ENCODE results near the gene C19orf73.
"Not testable (repeated sequence)": the region's sequence is repeated elsewhere in the genome, so short reads cannot be mapped to it uniquely, and the experiment has no call there.

C19orf73 gene

GRCh38 chr19:49091391-49092038 lies 27.4 kb downstream of the C19orf73 start:
- H3K9ac ChIP-seq = 0 out of 22 replicates have a peak overlapping the region, but pooled peaks of 2 of the 11 experiments have one; percentile 14 to 31
- no peaks in the 10 kb centered on the region for H3K9me3 ChIP-seq (replicated peaks in 1 of 11)
- no peak overlapping the region for H3K4me3 ChIP-seq
- no peak overlapping the region for H3K4me2 ChIP-seq
- H3K4me1 ChIP-seq = peaks cover 13 to 34% (median 23%) of the 10 kb centered on the region in 10 experiments
- no peaks in the 10 kb centered on the region for H3K27me3 ChIP-seq
- TF ChIP-seq Cebpa-rat (IDR thresholded peaks at IDR 0.05) = no peak
- H3K27ac ChIP-seq = no peak overlapping the region
- H4K20me1 ChIP-seq = peaks cover 98 to 100% (median 100%) of the 10 kb centered on the region in 11 experiments
- peaks cover 86 to 100% (median 100%) of the 10 kb centered on the region in 11 experiments for H3K36me3 ChIP-seq

GRCh38 chr19:49086296-49086695 lies 32.6 kb downstream of the C19orf73 start:
- Histone ChIP-seq H4K20me1 (peaks cover 55 to 60% (median 58%) of the 10 kb centered on the region in 11 experiments), H3K27ac (peak overlapping the region; percentile 82 to 97 (median 94); a peak in 21 of 22 replicates), H3K9me3 (replicated peaks in 1 of 11) (peaks cover 0 to 8% (median 0%) of the 10 kb centered on the region in 11 experiments; a peak in 2 of 22 replicates), H3K9ac (peak overlapping the region; percentile 90 to 98 (median 95)), H3K4me3 (peak overlapping the region; percentile 73 to 95 (median 82)), H3K36me3 (peaks cover 34 to 53% (median 51%) of the 10 kb centered on the region in 11 experiments), H3K27me3 (no peaks in the 10 kb centered on the region), H3K4me1 (peaks cover 22 to 38% (median 31%) of the 10 kb centered on the region in 10 experiments), H3K4me2 (peak overlapping the region; percentile 89 to 99 (median 97))
- TF ChIP-seq Cebpa-rat (IDR thresholded peaks at IDR 0.05) = no peak

DNA sequence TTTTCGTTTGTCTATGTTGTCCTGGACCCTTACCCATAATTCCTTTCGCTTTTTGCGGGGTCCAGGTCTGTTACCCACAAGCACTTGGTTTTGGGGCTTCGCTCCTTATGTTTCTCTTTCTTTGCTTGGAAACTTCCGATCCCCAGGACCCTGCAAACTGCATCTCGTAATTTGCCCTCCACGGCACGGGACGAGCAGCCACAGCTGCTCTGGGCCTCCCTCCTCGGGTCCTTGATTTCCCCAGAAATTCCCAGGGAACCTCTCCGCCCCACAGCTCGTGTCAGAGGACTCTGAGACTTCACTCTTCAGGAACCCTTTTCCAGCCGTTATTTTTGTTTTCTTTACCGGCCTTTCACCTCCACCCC lies 33.1 kb downstream of the C19orf73 start:
- peaks cover 50 to 55% (median 53%) of the 10 kb centered on the region in 11 experiments for H4K20me1 ChIP-seq

GRCh38 chr19:49085020-49085867 lies 33.7 kb downstream of the C19orf73 start, which contains the start of gene SNRNP70:
Gene SNRNP70 (plus strand): TSS chr19:49085451. CDS start chr19:49086415, 964 bp downstream.
- peak within 1 kb of the TSS; percentile 89 to 99 (median 97) for H3K4me2 ChIP-seq
- H4K20me1 ChIP-seq = peaks cover 44 to 49% (median 47%) of the 10 kb centered on the region in 11 experiments
- peak within 1 kb of the TSS; percentile 73 to 95 (median 82) for H3K4me3 ChIP-seq
- no peaks in the 10 kb centered on the region for H3K27me3 ChIP-seq
- H3K9me3 ChIP-seq (replicated peaks in 1 of 11) = peaks cover 0 to 8% (median 0%) of the 10 kb centered on the region in 11 experiments; a peak in 2 of 22 replicates
- H3K27ac ChIP-seq = peak within 1 kb of the TSS; percentile 82 to 97 (median 94)
- peak within 1 kb of the TSS; percentile 90 to 98 (median 95) for H3K9ac ChIP-seq
- H3K4me1 ChIP-seq = peaks cover 22 to 38% (median 31%) of the 10 kb centered on the region in 10 experiments
- TF ChIP-seq Cebpa-rat (IDR thresholded peaks at IDR 0.05) = no peak
- peaks cover 23 to 42% (median 40%) of the 10 kb centered on the region in 11 experiments for H3K36me3 ChIP-seq

More for the DNA sequence above, 33.1 kb downstream of the C19orf73 start:
- peaks cover 22 to 38% (median 31%) of the 10 kb centered on the region in 10 experiments for H3K4me1 ChIP-seq
- peaks cover 0 to 8% (median 0%) of the 10 kb centered on the region in 11 experiments; a peak in 2 of 22 replicates for H3K9me3 ChIP-seq (replicated peaks in 1 of 11)
- peak overlapping the region; percentile 82 to 97 (median 94) for H3K27ac ChIP-seq
- no peak for TF ChIP-seq Cebpa-rat (IDR thresholded peaks at IDR 0.05)
- H3K4me2 ChIP-seq = peak overlapping the region; percentile 89 to 99 (median 97)
- H3K4me3 ChIP-seq = peak overlapping the region; percentile 73 to 95 (median 82)
- peaks cover 29 to 49% (median 46%) of the 10 kb centered on the region in 11 experiments for H3K36me3 ChIP-seq
- peak overlapping the region; percentile 90 to 98 (median 95) for H3K9ac ChIP-seq
- H3K27me3 ChIP-seq = no peaks in the 10 kb centered on the region

- no peaks in the 10 kb centered on the region for H3K27me3 ChIP-seq
- H3K9me3 ChIP-seq (replicated peaks in 1 of 11) = peaks cover 0 to 8% (median 0%) of the 10 kb centered on the region in 11 experiments; a peak in 2 of 22 replicates
- H3K4me3 ChIP-seq = peak overlapping the region; percentile 73 to 95 (median 82); a peak in 17 of 20 replicates
- H4K20me1 ChIP-seq = peaks cover 36 to 41% (median 39%) of the 10 kb centered on the region in 11 experiments
- peaks cover 22 to 38% (median 31%) of the 10 kb centered on the region in 10 experiments for H3K4me1 ChIP-seq
- peak overlapping the region; percentile 90 to 98 (median 95) for H3K9ac ChIP-seq
- H3K4me2 ChIP-seq = peak overlapping the region; percentile 58 to 89 (median 82)
- peaks cover 16 to 34% (median 32%) of the 10 kb centered on the region in 11 experiments for H3K36me3 ChIP-seq
- H3K27ac ChIP-seq = peak overlapping the region; percentile 82 to 97 (median 94)
- TF ChIP-seq Cebpa-rat (IDR thresholded peaks at IDR 0.05) = no peak
Observed at GRCh38 chr19:49084206-49085019, 34.5 kb downstream of the C19orf73 start.

DNA sequence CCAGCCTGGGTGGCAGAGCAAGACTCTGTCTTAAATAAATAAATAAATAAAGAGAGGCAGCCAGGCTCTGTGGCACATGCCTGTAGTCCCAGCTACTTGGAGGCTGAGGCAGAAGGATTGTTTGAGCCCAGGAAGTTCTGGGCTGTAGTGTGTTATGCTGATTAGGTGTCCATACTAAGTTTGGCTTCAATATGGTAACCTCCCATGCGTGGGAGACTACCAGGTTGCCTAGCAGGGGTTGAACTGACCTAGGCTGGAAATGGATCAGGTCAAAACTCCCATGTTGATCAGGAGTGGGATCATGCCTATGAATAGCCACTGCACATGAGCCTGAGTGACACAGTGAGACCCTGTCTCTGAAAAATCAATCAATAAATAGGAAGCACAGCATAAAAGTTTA lies 37.7 kb downstream of the C19orf73 start:
- no peak overlapping the region for H3K4me3 ChIP-seq
- H3K27ac ChIP-seq = no peak overlapping the region
- no peaks in the 10 kb centered on the region for H3K27me3 ChIP-seq
- H3K36me3 ChIP-seq = peaks cover 0 to 3% (median 1%) of the 10 kb centered on the region in 11 experiments; a peak in 14 of 22 replicates
- H4K20me1 ChIP-seq = peaks cover 5 to 10% (median 8%) of the 10 kb centered on the region in 11 experiments; a peak in 21 of 22 replicates
- no peak for TF ChIP-seq Cebpa-rat (IDR thresholded peaks at IDR 0.05)
- peaks cover 0 to 8% (median 0%) of the 10 kb centered on the region in 11 experiments; a peak in 2 of 22 replicates for H3K9me3 ChIP-seq (replicated peaks in 1 of 11)
- H3K4me2 ChIP-seq = no peak overlapping the region
- peaks cover 5 to 12% (median 7%) of the 10 kb centered on the region in 10 experiments for H3K4me1 ChIP-seq
- no peak overlapping the region; a peak in 1 of 22 replicates for H3K9ac ChIP-seq

DNA sequence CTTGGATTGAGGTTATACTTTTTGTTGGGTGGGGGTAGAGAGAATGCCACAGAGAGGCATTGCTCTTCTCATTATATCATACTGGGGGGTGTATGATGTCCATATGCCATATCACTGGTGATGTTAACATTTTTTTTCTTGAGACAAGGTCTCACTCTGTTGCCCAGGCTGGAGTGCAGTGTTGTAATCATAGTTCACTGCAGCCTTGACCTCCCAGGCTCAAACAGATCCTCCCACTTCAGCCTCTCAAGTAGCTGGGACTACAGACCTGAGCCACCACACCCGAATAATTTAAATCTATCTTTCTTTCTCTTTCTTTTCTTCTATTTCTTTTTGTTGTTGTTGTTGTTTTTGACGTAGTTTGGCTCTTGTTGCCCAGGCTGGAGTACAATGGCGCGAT lies 38.6 kb downstream of the C19orf73 start:
- H3K27me3 ChIP-seq = no peaks in the 10 kb centered on the region
- no peaks in the 10 kb centered on the region for H3K36me3 ChIP-seq
- H3K4me2 ChIP-seq = no peak overlapping the region
- H4K20me1 ChIP-seq = peaks cover 0 to under 1% (median 0%) of the 10 kb centered on the region in 11 experiments; a peak in 6 of 22 replicates
- no peak for TF ChIP-seq Cebpa-rat (IDR thresholded peaks at IDR 0.05)
- H3K4me3 ChIP-seq = no peak overlapping the region
- H3K9ac ChIP-seq = no peak overlapping the region
- H3K9me3 ChIP-seq (replicated peaks in 1 of 11) = peaks cover 0 to 8% (median 0%) of the 10 kb centered on the region in 11 experiments; a peak in 2 of 22 replicates
- H3K4me1 ChIP-seq = peaks cover 4 to 10% (median 6%) of the 10 kb centered on the region in 10 experiments; a peak in 18 of 20 replicates
- no peak overlapping the region for H3K27ac ChIP-seq

DNA sequence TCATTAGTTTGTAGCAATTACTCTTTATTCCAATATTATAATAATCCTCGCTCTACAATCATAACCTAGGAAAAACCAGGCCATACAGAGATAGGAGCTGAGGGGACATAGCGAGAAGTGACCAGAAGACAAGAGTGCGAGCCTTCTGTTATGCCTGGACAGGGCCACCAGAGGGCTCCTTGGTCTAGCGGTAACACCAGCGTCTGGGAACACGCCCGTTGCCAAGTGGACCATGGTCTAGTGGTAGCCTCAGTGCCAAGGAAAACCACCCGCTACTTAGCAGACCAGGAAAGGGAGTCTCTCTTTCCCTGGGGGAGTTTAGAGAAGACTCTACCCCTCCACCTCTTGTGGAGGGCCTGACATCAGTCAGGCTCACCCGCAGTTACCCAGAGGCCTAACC lies 44.1 kb downstream of the C19orf73 start:
- not testable (repeated sequence) for H3K36me3 ChIP-seq, H3K27me3 ChIP-seq, H3K4me3 ChIP-seq, H3K9ac ChIP-seq, H3K27ac ChIP-seq, H4K20me1 ChIP-seq, H3K4me2 ChIP-seq
- Histone ChIP-seq H3K9me3 (replicated peaks in 1 of 11) (peaks cover 0 to 10% (median 0%) of the 10 kb centered on the region in 11 experiments; a peak in 1 of 22 replicates), H3K4me1 (peaks cover 0 to 11% (median 7%) of the 10 kb centered on the region in 10 experiments; a peak in 10 of 20 replicates)
